HepG2 (cell line): ENCODE results near the gene EXPH5. TPM values are rescaled to one million over a fixed set of nuclear protein-coding genes. Genes with fewer than 3 reads are reported as not detected.

Experiments
- BORCS8-MEF2B ChIP-seq: sonication (generic); formaldehyde crosslinking; IDR thresholded peaks from 2 replicates; pipeline ENCODE4 v1.8.0; 2022; ENCODE audit warnings: mild to moderate bottlenecking, missing genetic modification reagents
- HNRNPLL ChIP-seq: fragments of 200-400 bp; formaldehyde crosslinking; IDR thresholded peaks from 2 replicates; pipeline ENCODE4 v1.6.1; 2017; ENCODE audit warnings: mild to moderate bottlenecking, low read depth, low read length; ENCODE audit not compliant: poor library complexity, severe bottlenecking
- LCORL ChIP-seq, 2 experiments: fragments of 450-650 bp in 1 of 2; sonication (generic) in 1 of 2; formaldehyde crosslinking in 1 of 2; IDR thresholded peaks; 2 replicates each; pipeline versions ENCODE4 v1.5.0 to v1.6.1; 2017 to 2020; ENCODE audit warnings: antibody characterized with exemption in 1 of 2, missing genetic modification reagents in 1 of 2
- MATR3 ChIP-seq: sonication (generic); formaldehyde crosslinking; IDR thresholded peaks from 2 replicates; pipeline ENCODE4 v1.4.0; 2020; ENCODE audit warnings: missing genetic modification reagents
- MAZ ChIP-seq, 2 experiments: sonication (generic) in 1 of 2; formaldehyde crosslinking in 1 of 2; IDR thresholded peaks; 2 replicates each; pipeline versions ENCODE4 v1.5.0 to v1.6.1; 2012 to 2020; ENCODE audit warnings: low read depth in 2 of 2, mild to moderate bottlenecking in 2 of 2, borderline replicate concordance in 1 of 2, improper control_type of control experiment in 1 of 2, low read length in 1 of 2, missing genetic modification reagents in 1 of 2, moderate library complexity in 1 of 2
- MLLT10 ChIP-seq: sonication (generic); formaldehyde crosslinking; IDR thresholded peaks from 2 replicates; pipeline ENCODE4 v1.4.0; 2020; ENCODE audit warnings: missing genetic modification reagents
- RXRB ChIP-seq: IDR thresholded peaks from 2 replicates; pipeline ENCODE4 v1.6.1; 2016; ENCODE audit warnings: borderline replicate concordance, missing genetic modification reagents, missing compliant biosample characterization
- SP4 ChIP-seq: sonication (generic); formaldehyde crosslinking; IDR thresholded peaks from 2 replicates; pipeline ENCODE4 v1.8.1; 2023; ENCODE audit warnings: mild to moderate bottlenecking, missing genetic modification reagents
- TOPORS ChIP-seq: sonication (generic); formaldehyde crosslinking; IDR thresholded peaks from 2 replicates; pipeline ENCODE4 v1.8.0; 2023; ENCODE audit warnings: mild to moderate bottlenecking, missing genetic modification reagents
- YEATS2 ChIP-seq: sonication (generic); formaldehyde crosslinking; IDR thresholded peaks from 2 replicates; pipeline ENCODE4 v1.4.0; 2020; ENCODE audit warnings: missing genetic modification reagents, borderline replicate concordance
- ZNF24 ChIP-seq: fragments of 450-650 bp; IDR thresholded peaks from 2 replicates; pipeline ENCODE4 v1.6.1; 2017; ENCODE audit warnings: antibody characterized with exemption, mild to moderate bottlenecking
- ZNF260 ChIP-seq: sonication (generic); formaldehyde crosslinking; IDR thresholded peaks from 2 replicates; pipeline ENCODE4 v1.4.0; 2020; ENCODE audit warnings: missing genetic modification reagents, low read depth, mild to moderate bottlenecking, borderline replicate concordance
- ZNF274 ChIP-seq: sonication (generic); formaldehyde crosslinking; IDR thresholded peaks from 2 replicates; pipeline ENCODE4 v1.5.1; 2020; ENCODE audit warnings: mild to moderate bottlenecking, missing genetic modification reagents
- ZNF570 ChIP-seq: sonication (generic); formaldehyde crosslinking; IDR thresholded peaks from 2 replicates; pipeline ENCODE4 v1.4.0; 2020; ENCODE audit warnings: mild to moderate bottlenecking, missing genetic modification reagents, borderline replicate concordance
- ZNF737 ChIP-seq: sonication (generic); formaldehyde crosslinking; IDR thresholded peaks from 2 replicates; pipeline ENCODE4 v1.5.0; 2020; ENCODE audit warnings: missing genetic modification reagents, mild to moderate bottlenecking, borderline replicate concordance
- polyA plus RNA-seq, 8 experiments: library from polyadenylated mRNA; depleted of rRNA in 3 of 8; stranded (reverse) in 7 of 8; unstranded in 1 of 8; fragments of >200 nt; fragmentation: Illumina TruSeq in 4 of 8; extraction: Trizol in 4 of 8; gene quantifications; 2 replicates each; pipeline versions ENCODE4 v1.2.1 to v1.2.3, GENCODE V29; 2011 to 2016; ENCODE audit warnings: low read depth in 4 of 8, missing spikeins in 1 of 8, mixed read lengths in 1 of 8; ENCODE audit not compliant: insufficient read depth in 1 of 8
- total RNA-seq, 5 experiments: library from RNA; depleted of rRNA; stranded (reverse); fragments of >200 nt; fragmentation: Illumina TruSeq; extraction: Trizol; gene quantifications; 2 replicates each; pipeline ENCODE4 v1.2.3, GENCODE V29; 2016; ENCODE audit warnings: low read depth in 1 of 5
- TF ChIP-seq, protein P1 (sequence below): sonication (generic); formaldehyde crosslinking; IDR thresholded peaks from 2 replicates; pipeline ENCODE4 v1.5.1; 2020; ENCODE audit warnings: missing genetic modification reagents, mild to moderate bottlenecking, borderline replicate concordance
- TF ChIP-seq, protein P2 (sequence below): sonication (generic); formaldehyde crosslinking; IDR thresholded peaks from 2 replicates; pipeline ENCODE4 v1.8.1; 2023; ENCODE audit warnings: mild to moderate bottlenecking, missing genetic modification reagents
- TF ChIP-seq, protein P3 (sequence below), 2 experiments: sonication (generic) in 1 of 2; formaldehyde crosslinking in 1 of 2; IDR thresholded peaks; 2 replicates each; pipeline versions ENCODE4 v1.6.1 to v1.9.0; 2014 to 2022; ENCODE audit warnings: antibody characterized with exemption in 1 of 2, borderline replicate concordance in 1 of 2, inconsistent platforms in 1 of 2, low read depth in 1 of 2, missing genetic modification reagents in 1 of 2

Gene EXPH5
- total and polyA plus RNA-seq, 2 of the 13 experiments (the other 11 are each of a cell fraction or from before 2014, with no cell fraction given), result under 0.01 to 0.02 TPM

DNA sequence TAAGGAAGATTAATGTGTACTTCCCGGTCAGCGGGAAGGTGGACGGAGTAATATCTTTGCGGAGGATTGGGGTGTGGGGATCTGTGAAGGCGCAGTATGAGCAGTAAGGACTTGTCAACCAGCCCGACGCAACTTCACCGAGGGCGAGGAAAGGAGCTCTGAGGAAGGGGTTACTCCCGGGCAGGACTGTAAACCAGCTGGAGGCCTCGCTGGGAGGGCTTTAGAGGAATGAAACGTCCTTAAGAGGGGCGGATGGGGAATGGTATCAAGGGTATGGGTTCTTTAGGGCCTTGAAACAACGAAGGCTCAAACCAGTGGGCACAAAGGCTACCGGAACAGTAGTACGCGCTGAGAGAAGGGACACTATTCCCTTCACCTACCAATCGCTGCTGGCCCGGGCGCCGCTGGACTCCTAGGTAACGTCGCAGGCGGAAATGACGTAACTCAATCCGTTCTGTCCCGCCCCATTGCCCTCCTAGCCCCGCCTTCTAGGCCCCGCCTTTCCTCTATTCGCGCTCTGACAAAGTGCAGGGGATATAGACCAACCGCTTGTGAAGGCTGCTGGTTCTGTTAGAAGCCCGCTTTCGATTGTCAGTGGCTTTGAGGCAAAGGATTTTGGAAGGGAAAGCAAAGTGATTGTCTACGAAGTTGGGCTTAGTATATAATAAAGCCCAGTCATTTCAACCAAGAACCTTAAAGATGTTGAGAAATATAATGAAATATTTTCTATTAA lies 126.3 kb downstream of the EXPH5 start, which contains the start of gene C11orf65 (continued):
- TF ChIP-seq SP4 (peak; percentile 87; the same call in 1 of the 2 replicates), BORCS8-MEF2B (peak; percentile 55; the same call in 1 of the 2 replicates), LCORL (IDR thresholded peaks at IDR 0.05) (no peak), LCORL (CRISPR knock-in tag; IDR thresholded peaks at IDR 0.05) (peak; percentile 64; the same call in 1 of the 2 replicates), HNRNPLL (peak; percentile 60), ZNF260 (CRISPR knock-in tag) (no peak), ZNF570 (CRISPR knock-in tag) (no peak), ZNF24 (no peak), TOPORS (CRISPR knock-in tag) (no peak), RXRB (CRISPR knock-in tag) (peak; percentile 69), MATR3 (no peak), ZNF737 (no peak), YEATS2 (CRISPR knock-in tag) (peak; percentile 80; the same call in 1 of the 2 replicates), MAZ (IDR thresholded peaks at IDR 0.05; ENCODE audit: borderline replicate concordance, low read depth, low read length) (peak; percentile 32; the same call in 1 of the 2 replicates), MAZ (CRISPR knock-in tag; IDR thresholded peaks at IDR 0.05; ENCODE audit: low read depth) (0 out of 2 replicates have a peak, but pooled peaks have one; percentile 31), ZNF274 (CRISPR knock-in tag) (no peak; the same call in 1 of the 2 replicates), MLLT10 (no peak)
- TF ChIP-seq, protein P1, sequence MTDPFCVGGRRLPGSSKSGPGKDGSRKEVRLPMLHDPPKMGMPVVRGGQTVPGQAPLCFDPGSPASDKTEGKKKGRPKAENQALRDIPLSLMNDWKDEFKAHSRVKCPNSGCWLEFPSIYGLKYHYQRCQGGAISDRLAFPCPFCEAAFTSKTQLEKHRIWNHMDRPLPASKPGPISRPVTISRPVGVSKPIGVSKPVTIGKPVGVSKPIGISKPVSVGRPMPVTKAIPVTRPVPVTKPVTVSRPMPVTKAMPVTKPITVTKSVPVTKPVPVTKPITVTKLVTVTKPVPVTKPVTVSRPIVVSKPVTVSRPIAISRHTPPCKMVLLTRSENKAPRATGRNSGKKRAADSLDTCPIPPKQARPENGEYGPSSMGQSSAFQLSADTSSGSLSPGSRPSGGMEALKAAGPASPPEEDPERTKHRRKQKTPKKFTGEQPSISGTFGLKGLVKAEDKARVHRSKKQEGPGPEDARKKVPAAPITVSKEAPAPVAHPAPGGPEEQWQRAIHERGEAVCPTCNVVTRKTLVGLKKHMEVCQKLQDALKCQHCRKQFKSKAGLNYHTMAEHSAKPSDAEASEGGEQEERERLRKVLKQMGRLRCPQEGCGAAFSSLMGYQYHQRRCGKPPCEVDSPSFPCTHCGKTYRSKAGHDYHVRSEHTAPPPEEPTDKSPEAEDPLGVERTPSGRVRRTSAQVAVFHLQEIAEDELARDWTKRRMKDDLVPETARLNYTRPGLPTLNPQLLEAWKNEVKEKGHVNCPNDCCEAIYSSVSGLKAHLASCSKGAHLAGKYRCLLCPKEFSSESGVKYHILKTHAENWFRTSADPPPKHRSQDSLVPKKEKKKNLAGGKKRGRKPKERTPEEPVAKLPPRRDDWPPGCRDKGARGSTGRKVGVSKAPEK (CRISPR knock-in tag), result no peak
- TF ChIP-seq, protein P2, sequence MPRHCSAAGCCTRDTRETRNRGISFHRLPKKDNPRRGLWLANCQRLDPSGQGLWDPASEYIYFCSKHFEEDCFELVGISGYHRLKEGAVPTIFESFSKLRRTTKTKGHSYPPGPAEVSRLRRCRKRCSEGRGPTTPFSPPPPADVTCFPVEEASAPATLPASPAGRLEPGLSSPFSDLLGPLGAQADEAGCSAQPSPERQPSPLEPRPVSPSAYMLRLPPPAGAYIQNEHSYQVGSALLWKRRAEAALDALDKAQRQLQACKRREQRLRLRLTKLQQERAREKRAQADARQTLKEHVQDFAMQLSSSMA (CRISPR knock-in tag), result 0 out of 2 replicates have a peak, but pooled peaks have one; percentile 61
- TF ChIP-seq, protein P3, sequence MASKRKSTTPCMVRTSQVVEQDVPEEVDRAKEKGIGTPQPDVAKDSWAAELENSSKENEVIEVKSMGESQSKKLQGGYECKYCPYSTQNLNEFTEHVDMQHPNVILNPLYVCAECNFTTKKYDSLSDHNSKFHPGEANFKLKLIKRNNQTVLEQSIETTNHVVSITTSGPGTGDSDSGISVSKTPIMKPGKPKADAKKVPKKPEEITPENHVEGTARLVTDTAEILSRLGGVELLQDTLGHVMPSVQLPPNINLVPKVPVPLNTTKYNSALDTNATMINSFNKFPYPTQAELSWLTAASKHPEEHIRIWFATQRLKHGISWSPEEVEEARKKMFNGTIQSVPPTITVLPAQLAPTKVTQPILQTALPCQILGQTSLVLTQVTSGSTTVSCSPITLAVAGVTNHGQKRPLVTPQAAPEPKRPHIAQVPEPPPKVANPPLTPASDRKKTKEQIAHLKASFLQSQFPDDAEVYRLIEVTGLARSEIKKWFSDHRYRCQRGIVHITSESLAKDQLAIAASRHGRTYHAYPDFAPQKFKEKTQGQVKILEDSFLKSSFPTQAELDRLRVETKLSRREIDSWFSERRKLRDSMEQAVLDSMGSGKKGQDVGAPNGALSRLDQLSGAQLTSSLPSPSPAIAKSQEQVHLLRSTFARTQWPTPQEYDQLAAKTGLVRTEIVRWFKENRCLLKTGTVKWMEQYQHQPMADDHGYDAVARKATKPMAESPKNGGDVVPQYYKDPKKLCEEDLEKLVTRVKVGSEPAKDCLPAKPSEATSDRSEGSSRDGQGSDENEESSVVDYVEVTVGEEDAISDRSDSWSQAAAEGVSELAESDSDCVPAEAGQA (IDR thresholded peaks at IDR 0.05; ENCODE audit: low read depth), result no peak; the same call in 1 of the 2 replicates
- TF ChIP-seq, protein P3 (CRISPR knock-in tag; IDR thresholded peaks at IDR 0.05; ENCODE audit: borderline replicate concordance), result no peak; the same call in 1 of the 2 replicates
